Measurements from ENCODE around the gene KIF15.
"Not testable (repeated sequence)": the region's sequence is repeated elsewhere in the genome, so short reads cannot be mapped to it uniquely, and the experiment has no call there.

Gene KIF15

GRCh38 chr3:44761424-44762169 is at the start of gene KIF15, which contains the start of gene KIAA1143:
KIF15 (plus strand) TSS chr3:44761794; CDS start chr3:44761866, 72 bp downstream.
KIAA1143 (minus strand) TSS chr3:44761619; CDS start chr3:44761602, 17 bp downstream.
- DNase-seq, result peak; percentile 68

- peak; percentile 28 for DNase-seq
These were observed 49.0 kb upstream of the KIF15 start, which contains the start of gene ZNF502 for GRCh38 chr3:44712455-44713075. ZNF502 (plus strand) TSS chr3:44712660; CDS start chr3:44720262, 7,602 bp downstream.

GRCh38 chr3:44721231-44722102 is 40.1 kb upstream of the KIF15 start:
- no peak for DNase-seq

- DNase-seq, result no peak
These were observed 39.5 kb upstream of the KIF15 start for GRCh38 chr3:44722103-44722401.

- DNase-seq, result no peak
These were observed 32.1 kb upstream of the KIF15 start, which contains the start of gene ZNF501 for GRCh38 chr3:44729384-44729910. ZNF501 (plus strand) TSS chr3:44729635; CDS start chr3:44734422, 4,787 bp downstream.

- no peak for DNase-seq
These were observed 26.9 kb upstream of the KIF15 start for GRCh38 chr3:44734646-44735168.

GRCh38 chr3:44761101-44761423 is 532 bp upstream of the KIF15 start:
- no peak for DNase-seq

- DNase-seq, result peak; percentile 7
These were observed 630 bp downstream of the KIF15 start for GRCh38 chr3:44762170-44762677.

- no peak for DNase-seq
These were observed 1.1 kb downstream of the KIF15 start for GRCh38 chr3:44762690-44763089.

- DNase-seq, result no peak
These were observed 2.7 kb downstream of the KIF15 start for GRCh38 chr3:44764248-44764647.

GRCh38 chr3:44771424-44772098 is 10.0 kb downstream of the KIF15 start:
- no peak for DNase-seq

GRCh38 chr3:44772099-44772442 is 10.5 kb downstream of the KIF15 start:
- no peak for DNase-seq

GRCh38 chr3:44782891-44783290 is 21.3 kb downstream of the KIF15 start:
- no peak for DNase-seq

- DNase-seq, result no peak
These were observed 33.6 kb downstream of the KIF15 start for GRCh38 chr3:44795197-44795596.

- DNase-seq, result no peak
These were observed 40.4 kb downstream of the KIF15 start for GRCh38 chr3:44802011-44802410.

- DNase-seq, result no peak
These were observed 41.7 kb downstream of the KIF15 start for GRCh38 chr3:44803298-44803697.

- no peak for DNase-seq
These were observed 44.4 kb downstream of the KIF15 start for GRCh38 chr3:44805960-44806359.

- no peak for DNase-seq
These were observed 53.2 kb downstream of the KIF15 start for GRCh38 chr3:44814751-44815150.

GRCh38 chr3:44816334-44816733 is 54.7 kb downstream of the KIF15 start:
- not testable (repeated sequence) for DNase-seq

- not testable (repeated sequence) for DNase-seq
These were observed 59.6 kb downstream of the KIF15 start for GRCh38 chr3:44821206-44821605.

- no peak for DNase-seq
These were observed 63.8 kb downstream of the KIF15 start for GRCh38 chr3:44825264-44825925.

- no peak for DNase-seq
These were observed 65.6 kb downstream of the KIF15 start for GRCh38 chr3:44827196-44827595.
